H9 (cell line): ENCODE results near the gene P4HA2. TPM values are rescaled to one million over a fixed set of nuclear protein-coding genes. Genes with fewer than 3 reads are reported as not detected.

Experiments used
- DNase-seq: peaks from one replicate; pipeline ENCODE4 v3.0.0-alpha.2; 2017
- H2AFZ ChIP-seq: one replicate; pipeline ENCODE4 v1.6.1; 2013; ENCODE audit warnings: mild to moderate bottlenecking, low read length, control low read depth, moderate library complexity
- H2AK5ac ChIP-seq: 2 replicates; pipeline ENCODE4 v1.6.1; 2013; ENCODE audit warnings: low read length, control low read depth, mixed read lengths; ENCODE audit not compliant: insufficient read length
- H2BK120ac ChIP-seq: one replicate; pipeline ENCODE4 v1.6.1; 2013; ENCODE audit warnings: low read depth, mild to moderate bottlenecking, low read length, control low read depth, inconsistent platforms; ENCODE audit not compliant: poor library complexity, severe bottlenecking
- H2BK12ac ChIP-seq: 2 replicates; pipeline ENCODE4 v1.6.1; 2013; ENCODE audit warnings: low read length, control low read depth, mixed read lengths, low read depth; ENCODE audit not compliant: insufficient read length
- H2BK15ac ChIP-seq: 2 replicates; pipeline ENCODE4 v1.6.1; 2013; ENCODE audit warnings: low read depth, low read length, control low read depth
- H2BK20ac ChIP-seq: one replicate; pipeline ENCODE4 v1.6.1; 2013; ENCODE audit warnings: low read depth, mild to moderate bottlenecking, low read length, control low read depth, inconsistent platforms; ENCODE audit not compliant: poor library complexity, severe bottlenecking
- H2BK5ac ChIP-seq: 2 replicates; pipeline ENCODE4 v1.6.1; 2013; ENCODE audit warnings: low read length, control low read depth, mixed read lengths; ENCODE audit not compliant: insufficient read length
- H3K14ac ChIP-seq: 2 replicates; pipeline ENCODE4 v1.6.1; 2013; ENCODE audit warnings: low read length, control low read depth; ENCODE audit not compliant: insufficient read depth
- H3K18ac ChIP-seq: 2 replicates; pipeline ENCODE4 v1.6.1; 2013; ENCODE audit warnings: low read depth, mild to moderate bottlenecking, mixed read lengths, low read length, control low read depth; ENCODE audit not compliant: insufficient read length
- H3K23ac ChIP-seq: 2 replicates; pipeline ENCODE4 v1.6.1; 2013; ENCODE audit warnings: low read length, control low read depth, mixed read lengths, low read depth; ENCODE audit not compliant: insufficient read length
- H3K23me2 ChIP-seq: 2 replicates; pipeline ENCODE4 v1.6.1; 2013; ENCODE audit warnings: low read depth, mild to moderate bottlenecking, mixed read lengths, low read length, control low read depth; ENCODE audit not compliant: insufficient read length, poor library complexity, severe bottlenecking
- H3K27ac ChIP-seq: 2 replicates; pipeline ENCODE4 v1.5.1; 2013; ENCODE audit warnings: low read length, control low read depth, mixed read lengths, low read depth; ENCODE audit not compliant: insufficient read length
- H3K27me3 ChIP-seq: 2 replicates; pipeline ENCODE4 v1.6.1; 2013; ENCODE audit warnings: low read length, control low read depth, inconsistent platforms; ENCODE audit not compliant: insufficient read depth
- H3K4ac ChIP-seq: 2 replicates; pipeline ENCODE4 v1.6.1; 2013; ENCODE audit warnings: low read depth, mild to moderate bottlenecking, control low read depth, inconsistent platforms, low read length, moderate library complexity
- H3K4me1 ChIP-seq: 2 replicates; pipeline ENCODE4 v1.6.1; 2013; ENCODE audit warnings: low read length, control low read depth, inconsistent platforms; ENCODE audit not compliant: insufficient read depth
- H3K4me2 ChIP-seq: 2 replicates; pipeline ENCODE4 v1.6.1; 2013; ENCODE audit warnings: low read length, control low read depth, mixed read lengths; ENCODE audit not compliant: insufficient read length, insufficient read depth
- H3K56ac ChIP-seq: 2 replicates; pipeline ENCODE4 v1.6.1; 2013; ENCODE audit warnings: low read depth, mild to moderate bottlenecking, mixed read lengths, low read length, control low read depth; ENCODE audit not compliant: insufficient read length
- H3K79me1 ChIP-seq: 2 replicates; pipeline ENCODE4 v1.6.1; 2013; ENCODE audit warnings: low read depth, mild to moderate bottlenecking, moderate library complexity, low read length, control low read depth, inconsistent platforms; ENCODE audit not compliant: insufficient read depth, poor library complexity, severe bottlenecking
- H3K79me2 ChIP-seq: 2 replicates; pipeline ENCODE4 v1.6.1; 2013; ENCODE audit warnings: low read length, control low read depth, inconsistent platforms; ENCODE audit not compliant: insufficient read depth
- H3K9ac ChIP-seq: 2 replicates; pipeline ENCODE4 v1.6.1; 2013; ENCODE audit warnings: low read length, control low read depth, mixed read lengths; ENCODE audit not compliant: insufficient read length; ENCODE audit errors: extremely low read depth
- H3K9me3 ChIP-seq: one replicate; pipeline ENCODE4 v1.6.1; 2013; ENCODE audit warnings: low read depth, low read length, inconsistent platforms; ENCODE audit not compliant: control insufficient read depth
- H3T11ph ChIP-seq: one replicate; pipeline ENCODE4 v1.6.1; 2013; ENCODE audit warnings: mild to moderate bottlenecking, low read length, control low read depth, inconsistent platforms
- H4K20me1 ChIP-seq: one replicate; pipeline ENCODE4 v1.6.1; 2013; ENCODE audit not compliant: control insufficient read depth, insufficient read length, insufficient read depth
- H4K5ac ChIP-seq: 2 replicates; pipeline ENCODE4 v1.6.1; 2013; ENCODE audit warnings: low read depth, mild to moderate bottlenecking, mixed read lengths, low read length, control low read depth; ENCODE audit not compliant: insufficient read length
- H4K8ac ChIP-seq: replicated peaks from 2 replicates; pipeline ENCODE4 v1.6.1; 2013; ENCODE audit warnings: low read length, control low read depth, mixed read lengths, low read depth; ENCODE audit not compliant: insufficient read length
- H4K91ac ChIP-seq: 2 replicates; pipeline ENCODE4 v1.6.1; 2013; ENCODE audit warnings: low read depth, mild to moderate bottlenecking, moderate library complexity, mixed read lengths, low read length, control low read depth; ENCODE audit not compliant: insufficient read length
- H3K27ac Mint-ChIP-seq, 3 experiments: 2 replicates in 2 of 3; 3 replicates in 1 of 3; pipeline ENCODE4 v1.8.0; 2020 to 2021; ENCODE audit warnings: mixed read lengths in 3 of 3, mild to moderate bottlenecking in 1 of 3, moderate library complexity in 1 of 3
- H3K27me3 Mint-ChIP-seq: 2 replicates; pipeline ENCODE4 v1.8.0; 2021; ENCODE audit warnings: low read depth, mild to moderate bottlenecking, moderate library complexity, mixed read lengths
- H3K36me3 Mint-ChIP-seq, 3 experiments: 2 replicates in 2 of 3; 3 replicates in 1 of 3; pipeline ENCODE4 v1.8.0; 2020 to 2021; ENCODE audit warnings: low read depth in 3 of 3, mixed read lengths in 3 of 3; ENCODE audit not compliant: insufficient read depth in 1 of 3
- H3K4me1 Mint-ChIP-seq, 2 experiments: 2 replicates each; pipeline ENCODE4 v1.8.0; 2020; ENCODE audit warnings: mixed read lengths in 2 of 2
- H3K4me3 Mint-ChIP-seq, 2 experiments: 2 replicates in 1 of 2; 3 replicates in 1 of 2; pipeline ENCODE4 v1.8.0; 2020 to 2021; ENCODE audit warnings: mild to moderate bottlenecking in 2 of 2, mixed read lengths in 2 of 2, moderate library complexity in 1 of 2
- H3K9me3 Mint-ChIP-seq, 2 experiments: 2 replicates in 1 of 2; 3 replicates in 1 of 2; pipeline ENCODE4 v1.8.0; 2020; ENCODE audit warnings: mild to moderate bottlenecking in 2 of 2, mixed read lengths in 2 of 2, moderate library complexity in 1 of 2
- CTCF ChIP-seq: fragments of 200-600 bp; sonication (generic); conservative IDR thresholded peaks from 3 replicates; pipeline ENCODE4 v1.8.0; 2021; ENCODE audit warnings: antibody characterized with exemption, mild to moderate bottlenecking
- WGBS: extraction: QIAGEN DNeasy Blood & Tissue Kit; methylation state at CpG from one replicate; pipeline ENCODE4 v1.1.7; 2013; ENCODE audit warnings: missing lambda C conversion rate, low lambda C conversion rate, mixed read lengths; ENCODE audit not compliant: insufficient read length; ENCODE audit errors: extremely low coverage; 5-methylcytosine and 5-hydroxymethylcytosine counted together
- total RNA-seq: library from RNA; stranded (reverse); gene quantifications from 2 replicates; pipeline ENCODE4 v1.2.1, GENCODE V29; 2021

The P4HA2 gene
- total RNA-seq, 1 experiment from 2014 or later, result 15.3 TPM

GRCh38 chr5:132190161-132190817, 37.4 kb downstream of the P4HA2 start:
- no CpG with 5 or more reads among the region's 3 CpGs for WGBS
- peak; percentile 46 for DNase-seq
- Mint-ChIP-seq H3K4me3 (no peak overlapping the region), H3K9me3 (no peaks in the 10 kb centered on the region), H3K4me1 (no peaks in the 10 kb centered on the region; a peak in 1 of 4 replicates), H3K27ac (no peak overlapping the region), H3K27me3 (no peaks in the 10 kb centered on the region), H3K36me3 (no peaks in the 10 kb centered on the region)
- Histone ChIP-seq H4K91ac (no peak overlapping the region), H4K5ac (no peak overlapping the region), H3K56ac (no peak overlapping the region), H3K4ac (no peak overlapping the region), H2BK120ac (no peak overlapping the region), H2BK5ac (no peak overlapping the region), H4K8ac (no peak overlapping the region), H2AK5ac (no peak overlapping the region), H3K9ac (no peak overlapping the region), H2BK20ac (no peak overlapping the region), H3T11ph (no peak overlapping the region), H3K79me1 (no peaks in the 10 kb centered on the region), H3K18ac (no peak overlapping the region), H3K14ac (no peak overlapping the region), H4K20me1 (no peaks in the 10 kb centered on the region), H3K27me3 (no peaks in the 10 kb centered on the region), H2BK15ac (no peak overlapping the region), H3K4me2 (no peak overlapping the region), H2AFZ (no peak overlapping the region), H3K27ac (no peak overlapping the region), H3K9me3 (no peaks in the 10 kb centered on the region), H2BK12ac (no peak overlapping the region), H3K4me1 (no peaks in the 10 kb centered on the region), H3K23me2 (no peaks in the 10 kb centered on the region), H3K79me2 (no peaks in the 10 kb centered on the region), H3K23ac (no peak overlapping the region)
- TF ChIP-seq CTCF, result peak; percentile 85
